RPMI7951 (cell line): ENCODE measurements around the gene LIPJ. TPM values are rescaled to one million over a fixed set of nuclear protein-coding genes. Genes with fewer than 3 reads are reported as not detected.

Experiments used
- DNase-seq: peaks from one replicate; pipeline ENCODE4 v3.0.0-alpha.2; 2012; ENCODE audit warnings: low read depth
- total RNA-seq: library from RNA; depleted of rRNA; stranded (reverse); fragments of >200 nt; shearing (Covaris generic); gene quantifications from 2 replicates; pipeline ENCODE4 v1.2.3, GENCODE V29; 2014; rRNA removed

Gene LIPJ
- total RNA-seq, 1 experiment from 2014 or later = 0.12 TPM

- DNase-seq = no peak
These were observed 11.5 kb downstream of the LIPJ start for GRCh38 chr10:88598055-88598454.

GRCh38 chr10:88608052-88608732 lies 21.6 kb downstream of the LIPJ start:
- DNase-seq = no peak

GRCh38 chr10:88608780-88609179 lies 22.2 kb downstream of the LIPJ start:
- no peak for DNase-seq

GRCh38 chr10:88616250-88616977 lies 29.9 kb downstream of the LIPJ start:
- peak; percentile 4 for DNase-seq

GRCh38 chr10:88617772-88618300 lies 31.3 kb downstream of the LIPJ start:
- DNase-seq = no peak

GRCh38 chr10:88618496-88618895 lies 31.9 kb downstream of the LIPJ start:
- no peak for DNase-seq

- no peak for DNase-seq
These were observed 33.9 kb downstream of the LIPJ start for GRCh38 chr10:88620441-88620840.

GRCh38 chr10:88623835-88624234 lies 37.3 kb downstream of the LIPJ start:
- no peak for DNase-seq

GRCh38 chr10:88624840-88625239 lies 38.3 kb downstream of the LIPJ start:
- no peak for DNase-seq

- DNase-seq = no peak
These were observed 53.6 kb downstream of the LIPJ start for GRCh38 chr10:88640186-88640585.

GRCh38 chr10:88642209-88642608 lies 55.6 kb downstream of the LIPJ start:
- no peak for DNase-seq

- no peak for DNase-seq
These were observed 56.4 kb downstream of the LIPJ start for GRCh38 chr10:88642963-88643362.

- no peak for DNase-seq
These were observed 60.6 kb downstream of the LIPJ start for GRCh38 chr10:88647061-88647615.

- peak; percentile 77 for DNase-seq
These were observed 64.6 kb downstream of the LIPJ start for GRCh38 chr10:88651101-88651551.

- DNase-seq = peak; percentile 9
These were observed 66.1 kb downstream of the LIPJ start for GRCh38 chr10:88652616-88653015.

Other genes starting within 250 kb of the LIPJ start
- 15.7 and 20.8 TPM in 2 replicates for gene RNLS, start 3.4 kb upstream of the LIPJ start, total RNA-seq
- gene LIPF, start 77.7 kb downstream of the LIPJ start, total RNA-seq = not detected in 2 replicates
- gene LIPK, start 119.5 kb downstream of the LIPJ start, total RNA-seq = not detected in 2 replicates
- gene LIPN, start 173.3 kb downstream of the LIPJ start, total RNA-seq = not detected in 2 replicates
- gene LIPM, start 216.0 kb downstream of the LIPJ start, total RNA-seq = not detected in 2 replicates